Activated CD8-positive, alpha-beta memory T cell treated with anti-CD3 and anti-CD28 coated beads for 48 hours (primary cell): ENCODE measurements around the gene CENPP.

Experiments
- DNase-seq, 3 experiments: peaks; one replicate each; pipeline ENCODE4 v3.0.0-alpha.2; 2020; ENCODE audit warnings: low read depth in 2 of 3, low spot score in 2 of 3

The CENPP gene

DNA sequence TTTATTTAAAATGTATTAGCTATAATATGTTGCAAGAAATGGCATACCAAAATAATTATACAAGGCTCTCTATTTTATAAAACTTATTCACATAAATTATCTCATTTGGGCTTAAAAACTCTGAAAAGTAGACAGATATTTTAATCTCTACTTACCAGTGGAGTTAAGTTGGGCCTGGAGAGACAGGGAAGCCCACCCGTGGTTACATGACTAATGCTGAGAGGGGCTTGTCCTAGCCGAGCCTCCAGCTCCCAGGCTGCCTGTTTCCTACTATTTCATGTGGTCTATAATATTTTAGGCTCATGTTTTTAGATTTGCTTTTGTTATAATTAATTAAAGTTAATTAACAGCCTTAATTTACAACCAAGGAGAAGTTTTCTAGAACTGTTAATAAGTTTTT, 177.4 kb downstream of the CENPP start:
- DNase-seq: no peak

- DNase-seq: no peak
These were observed 179.1 kb downstream of the CENPP start for GRCh38 chr9:92504881-92505280.

DNA sequence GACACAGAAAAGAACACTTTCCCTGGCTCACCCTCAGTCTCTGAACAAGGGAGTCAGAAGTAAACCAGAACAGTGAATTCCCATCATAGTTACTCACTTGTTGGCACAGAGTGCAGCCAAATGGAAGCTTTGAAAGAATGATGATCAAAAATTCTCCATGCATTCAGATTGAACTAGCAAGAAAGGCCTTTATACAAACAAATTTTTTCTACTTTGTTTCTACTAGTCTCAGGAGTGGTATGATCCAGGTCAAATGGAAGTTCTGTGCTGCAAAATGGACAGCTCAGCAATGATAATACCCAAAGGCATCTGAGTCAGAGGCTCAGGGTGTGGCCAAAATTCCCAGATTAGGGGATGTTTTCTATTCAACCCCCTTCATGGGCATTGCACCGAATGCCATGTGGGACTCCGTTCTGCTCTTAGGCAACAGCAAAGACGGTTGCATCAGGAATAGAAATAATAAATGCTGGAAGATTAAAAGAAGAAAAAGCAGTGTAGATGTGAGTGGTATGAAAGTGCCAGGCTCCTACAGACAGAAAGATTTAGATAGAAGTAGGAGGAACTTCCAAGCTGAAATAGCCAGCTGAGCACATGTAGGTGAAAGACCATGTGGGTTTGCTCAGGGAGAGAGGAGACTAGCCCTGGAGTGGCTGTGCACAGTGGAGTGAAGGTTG, 180.6 kb downstream of the CENPP start:
- DNase-seq: no peak

DNA sequence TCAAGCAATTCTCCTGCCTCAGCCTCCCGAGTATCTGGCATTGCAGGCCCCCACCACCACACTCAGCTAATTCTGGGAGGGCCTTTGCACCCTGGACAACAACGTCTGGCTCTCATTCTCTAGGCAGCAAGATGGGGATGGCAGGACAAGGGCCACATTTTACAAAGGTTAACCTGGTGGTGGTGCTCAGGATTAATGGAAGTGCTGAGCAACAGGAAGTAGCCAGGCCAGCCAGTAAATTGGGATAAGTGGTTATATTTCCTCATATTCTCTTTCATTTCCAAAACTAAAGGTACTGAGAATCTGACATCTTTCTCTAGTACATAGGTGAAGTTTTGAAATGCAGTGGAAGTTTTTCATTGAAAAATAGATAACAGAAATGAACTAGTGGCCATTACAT, 181.3 kb downstream of the CENPP start:
- no peak for DNase-seq

DNA sequence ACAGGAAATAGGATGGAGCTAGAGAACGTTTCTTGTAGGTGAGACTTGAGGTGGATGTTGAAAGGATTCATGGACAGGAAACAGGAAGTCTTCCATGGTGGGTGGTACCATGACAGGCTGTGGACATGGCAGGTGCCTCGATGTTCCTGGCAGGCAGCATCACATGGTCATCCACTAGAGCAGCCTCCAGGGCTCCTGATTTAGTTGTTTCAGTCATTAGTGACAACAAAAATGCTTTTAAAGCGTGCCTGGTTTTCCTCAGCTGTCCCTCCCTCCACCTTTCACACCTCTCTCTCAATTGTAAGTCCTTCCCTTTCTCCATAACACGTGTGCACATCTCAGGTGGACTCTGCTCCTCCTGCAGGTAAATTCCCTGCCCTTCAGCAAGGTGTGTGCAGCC, 181.7 kb downstream of the CENPP start:
- DNase-seq: no peak

DNA sequence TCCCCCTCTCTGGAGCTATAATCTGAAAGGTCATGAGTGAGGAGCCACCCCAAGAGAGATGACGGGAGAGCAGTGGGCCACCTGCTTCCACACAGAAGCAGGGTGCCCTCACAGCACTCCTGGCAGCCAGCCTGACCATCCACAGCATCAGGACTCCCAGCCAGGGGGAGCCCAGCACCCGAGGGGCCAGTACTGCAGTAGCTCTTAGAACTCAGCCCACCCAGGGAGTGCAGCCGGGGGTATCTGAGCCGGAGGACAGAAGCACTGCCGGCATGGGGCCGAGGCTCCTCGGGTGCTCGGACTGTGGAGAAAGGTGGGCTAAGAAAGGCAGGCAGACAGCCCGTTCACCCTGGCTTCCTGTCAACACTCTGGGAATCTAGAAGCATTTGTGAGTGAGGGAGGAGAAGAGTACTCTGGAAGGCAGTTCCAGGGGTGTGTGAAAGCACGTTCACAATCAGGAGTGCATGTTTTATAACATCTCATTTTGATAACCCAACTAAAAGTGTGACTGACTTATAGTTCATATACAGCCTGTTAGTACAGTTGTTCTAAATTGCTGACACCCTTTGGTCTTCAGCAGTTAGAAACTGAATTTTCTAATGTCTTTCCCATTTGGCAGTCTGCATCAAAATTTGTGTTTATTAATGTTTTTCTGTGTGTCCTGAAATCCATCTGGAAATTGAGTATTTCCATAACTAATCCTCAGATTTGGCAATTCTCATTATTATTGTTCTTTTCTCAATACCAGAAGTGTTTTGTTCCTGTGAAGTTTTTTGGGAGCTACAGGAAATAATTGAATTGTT, 182.5 kb downstream of the CENPP start:
- DNase-seq: no peak

DNA sequence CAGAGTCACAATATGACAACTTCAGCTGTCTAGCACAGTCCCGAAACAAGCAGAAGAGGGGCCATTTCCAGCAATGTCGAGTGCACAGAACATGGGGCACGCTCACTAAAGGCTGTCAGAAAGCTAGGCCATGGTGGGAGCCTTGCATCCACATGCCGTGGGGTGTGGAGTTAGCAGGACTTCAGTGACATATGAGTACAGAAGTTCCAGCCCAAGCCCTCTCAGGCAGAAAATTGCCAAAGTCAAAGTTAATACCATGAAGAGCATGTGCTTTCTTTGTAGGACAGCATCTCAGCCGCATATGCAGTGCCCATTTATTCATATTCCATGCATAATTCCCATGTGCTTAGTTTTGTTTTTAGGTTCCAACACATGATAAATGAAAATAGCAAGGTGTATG, 183.3 kb downstream of the CENPP start:
- no peak for DNase-seq

- no peak for DNase-seq
These were observed 185.0 kb downstream of the CENPP start for GRCh38 chr9:92510747-92511146.

GRCh38 chr9:92512622-92513021, 186.9 kb downstream of the CENPP start:
- DNase-seq: no peak

- DNase-seq: no peak
These were observed 187.6 kb downstream of the CENPP start for GRCh38 chr9:92513349-92513748.

GRCh38 chr9:92514635-92515034, 188.9 kb downstream of the CENPP start:
- DNase-seq: no peak

- no peak for DNase-seq
These were observed 190.8 kb downstream of the CENPP start for GRCh38 chr9:92516521-92516920.

GRCh38 chr9:92517046-92517445, 191.3 kb downstream of the CENPP start:
- DNase-seq: no peak

DNA sequence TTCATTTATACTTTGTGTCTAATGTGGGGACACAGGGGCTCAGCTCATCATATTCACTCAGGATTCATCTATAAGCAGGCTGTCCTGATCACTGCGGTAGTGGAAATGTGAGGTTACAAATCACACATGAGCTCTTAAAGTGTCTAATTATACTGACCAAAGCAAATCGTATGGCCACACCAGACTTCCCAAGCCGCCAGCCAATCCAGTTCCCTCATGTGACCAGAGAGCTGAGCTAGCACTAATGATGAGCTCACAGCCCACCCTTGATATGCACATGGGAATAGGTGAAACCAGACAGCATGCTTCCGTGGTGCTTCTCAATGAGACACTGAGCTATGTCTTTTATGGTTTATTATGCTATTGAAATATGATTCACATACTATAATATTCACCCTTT, 192.4 kb downstream of the CENPP start:
- DNase-seq: no peak

- DNase-seq: no peak
These were observed 195.1 kb downstream of the CENPP start for GRCh38 chr9:92520837-92521236.

DNA sequence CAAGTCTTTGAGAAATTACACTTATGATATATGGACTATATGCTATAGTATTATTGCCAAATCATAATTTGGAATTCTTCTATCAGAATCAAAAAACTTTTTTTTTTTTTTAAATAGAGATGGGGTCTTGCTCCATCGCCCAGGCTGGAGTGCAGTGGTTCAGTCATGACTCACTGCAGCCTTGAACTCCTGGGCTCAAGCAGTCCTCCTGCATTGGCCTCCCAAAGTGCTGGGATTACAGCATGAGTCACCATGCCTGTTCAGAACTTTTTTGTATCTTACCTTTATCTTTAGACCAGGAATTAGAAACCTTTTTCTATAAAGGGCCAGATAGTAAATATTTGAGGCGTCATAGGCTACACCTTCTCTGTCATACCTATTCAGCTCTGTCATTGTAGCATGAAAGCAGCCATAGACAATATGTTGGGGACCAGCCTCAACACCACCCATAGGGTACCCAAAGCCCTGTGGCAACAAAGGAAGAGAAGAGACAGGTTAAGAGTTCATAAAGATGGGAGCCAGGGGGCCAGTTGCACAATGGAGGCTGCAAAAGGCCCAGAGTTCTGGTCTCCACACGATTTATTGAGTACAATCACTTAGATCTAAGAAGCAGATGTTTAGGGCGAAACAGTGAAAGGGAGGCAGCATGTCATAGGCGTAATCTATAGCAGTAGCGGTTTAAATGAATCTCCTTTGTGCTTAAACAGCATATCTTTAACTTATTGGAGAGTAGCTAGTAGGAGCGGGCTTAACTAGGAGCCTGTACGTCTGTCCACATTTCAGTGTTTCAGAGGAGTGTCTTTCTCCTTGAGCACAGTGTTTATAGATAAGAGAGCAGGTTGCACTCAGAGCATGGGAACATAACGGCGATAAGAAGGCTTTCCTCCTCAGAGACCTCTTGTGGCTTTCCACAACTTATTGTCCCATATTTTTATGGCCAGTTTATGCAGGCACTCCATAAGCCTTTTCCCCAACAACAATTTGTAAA, 197.5 kb downstream of the CENPP start:
- DNase-seq: no peak

DNA sequence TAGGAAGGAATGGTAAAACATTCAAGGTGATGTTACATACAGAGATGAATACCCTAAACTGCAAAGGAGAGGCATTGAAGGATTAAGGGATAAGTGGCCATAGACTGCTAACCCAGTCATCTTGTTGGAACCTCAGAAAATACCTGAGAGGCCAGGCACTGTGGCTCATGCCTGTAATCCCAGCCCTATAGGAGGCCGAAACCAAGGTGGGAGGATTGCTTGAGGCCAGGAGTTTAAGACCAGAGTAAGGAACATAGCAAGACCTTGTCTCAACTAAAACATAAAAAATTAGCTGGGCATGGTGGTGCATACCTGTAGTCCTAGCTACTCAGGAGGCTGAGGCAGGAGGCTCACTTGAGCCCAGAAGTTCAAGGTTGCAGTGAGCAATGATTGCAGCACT, 199.1 kb downstream of the CENPP start:
- DNase-seq: no peak

DNA sequence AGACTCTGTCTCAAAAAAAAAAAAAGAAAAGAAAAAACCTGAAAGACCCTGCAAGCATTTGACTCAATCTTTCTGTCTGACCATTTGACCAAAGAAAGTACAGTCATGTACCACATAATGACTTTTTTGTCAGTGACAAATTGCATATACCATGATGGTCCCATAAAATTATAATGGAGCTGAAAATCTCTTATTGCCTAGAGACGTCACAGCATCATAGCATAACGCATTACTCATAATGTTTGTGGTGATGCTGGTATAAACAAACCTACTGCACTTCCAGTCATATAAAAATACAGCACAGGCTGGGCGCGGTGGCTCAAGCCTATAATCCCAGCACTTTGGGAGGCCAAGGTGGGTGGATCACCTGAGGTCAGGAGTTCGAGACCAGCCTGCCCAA, 199.6 kb downstream of the CENPP start:
- DNase-seq: no peak

- no peak for DNase-seq
These were observed 201.6 kb downstream of the CENPP start for GRCh38 chr9:92527291-92527828.

GRCh38 chr9:92527832-92528521, 202.2 kb downstream of the CENPP start:
- DNase-seq: no peak

- DNase-seq: no peak
These were observed 202.7 kb downstream of the CENPP start for GRCh38 chr9:92528522-92528849.
